IMR-90 (cell line): ENCODE results near the gene FBXL4. TPM values are rescaled to one million over a fixed set of nuclear protein-coding genes. Genes with fewer than 3 reads are reported as not detected.

Experiments used
- ATAC-seq: fragments of 200-7000 bp; cut with Tn5 transposase; 2 replicates; pipeline ENCODE4 v1.9.1; 2020; ENCODE audit warnings: low read depth, mild to moderate bottlenecking, moderate library complexity
- BruUV-seq: library from RNA; stranded (reverse); fragments of 400-500 nt; replicated peaks from 2 replicates; lab custom pipeline; 2021; lab: Mats Ljungman, UMichigan
- CTCF ChIA-PET: fragments of 300-600 bp; formaldehyde crosslinking; extraction: SDS; loops from one replicate; lab custom pipeline; 2021; ENCODE audit warnings: antibody characterized with exemption; lab: Yijun Ruan, JAX
- POLR2A ChIA-PET: fragments of 300-600 bp; sonication (Branson Sonifier 250); formaldehyde crosslinking; loops from one replicate; lab custom pipeline; 2022; ENCODE audit warnings: antibody characterized with exemption; ENCODE audit not compliant: unreplicated experiment; lab: Charles Lee
- DNase-seq: peaks from one replicate; pipeline ENCODE4 v3.0.0; 2013
- H2AFZ ChIP-seq: replicated peaks from 2 replicates; pipeline ENCODE3; 2013; ENCODE audit warnings: low read length, mild to moderate bottlenecking; ENCODE audit not compliant: poor library complexity
- H2AK5ac ChIP-seq: 2 replicates; pipeline ENCODE4 v1.6.1; 2013; ENCODE audit warnings: low read depth, low read length, inconsistent platforms
- H2AK9ac ChIP-seq: replicated peaks from 2 replicates; pipeline ENCODE3; 2013; ENCODE audit warnings: mild to moderate bottlenecking, low read depth, low read length, moderate library complexity; ENCODE audit not compliant: poor library complexity
- H2BK120ac ChIP-seq: 2 replicates; pipeline ENCODE4 v1.6.1; 2013; ENCODE audit warnings: low read depth, low read length, inconsistent platforms
- H2BK15ac ChIP-seq: 3 replicates; pipeline ENCODE4 v1.6.1; 2013; ENCODE audit warnings: low read depth, low read length, inconsistent platforms
- H2BK20ac ChIP-seq: 2 replicates; pipeline ENCODE4 v1.6.1; 2013; ENCODE audit warnings: low read depth, mild to moderate bottlenecking, inconsistent platforms, low read length, moderate library complexity
- H2BK5ac ChIP-seq: 2 replicates; pipeline ENCODE4 v1.6.1; 2013; ENCODE audit warnings: mild to moderate bottlenecking, low read depth, low read length, inconsistent platforms; ENCODE audit not compliant: poor library complexity, severe bottlenecking
- H3K14ac ChIP-seq: replicated peaks from 2 replicates; pipeline ENCODE4 v1.6.1; 2013; ENCODE audit warnings: low read depth, low read length, inconsistent platforms
- H3K18ac ChIP-seq: 2 replicates; pipeline ENCODE4 v1.6.1; 2013; ENCODE audit warnings: low read depth, low read length, control low read depth
- H3K23ac ChIP-seq: 2 replicates; pipeline ENCODE4 v1.6.1; 2013; ENCODE audit warnings: low read depth, low read length, inconsistent platforms
- H3K27ac ChIP-seq: 2 replicates; pipeline ENCODE4 v1.5.1; 2013; ENCODE audit warnings: mild to moderate bottlenecking, control low read depth, low read length; ENCODE audit not compliant: insufficient read depth
- H3K27me3 ChIP-seq: 2 replicates; pipeline ENCODE4 v1.6.1; 2013; ENCODE audit warnings: low read length; ENCODE audit not compliant: control insufficient read depth, insufficient read depth
- H3K36me3 ChIP-seq: 2 replicates; pipeline ENCODE4 v1.6.1; 2013; ENCODE audit warnings: low read length, mixed read lengths; ENCODE audit not compliant: control insufficient read depth, insufficient read depth
- H3K4ac ChIP-seq: 2 replicates; pipeline ENCODE4 v1.6.1; 2013; ENCODE audit warnings: low read depth, low read length, inconsistent platforms
- H3K4me1 ChIP-seq: 2 replicates; pipeline ENCODE4 v1.6.1; 2013; ENCODE audit warnings: low read length, mixed read lengths; ENCODE audit not compliant: control insufficient read depth, insufficient read depth
- H3K4me2 ChIP-seq: 2 replicates; pipeline ENCODE4 v1.6.1; 2013; ENCODE audit warnings: low read depth, mild to moderate bottlenecking, control low read depth, low read length, moderate library complexity
- H3K4me3 ChIP-seq: 2 replicates; pipeline ENCODE4 v1.5.1; 2013; ENCODE audit warnings: low read depth, mild to moderate bottlenecking, control low read depth, low read length, moderate library complexity; ENCODE audit not compliant: insufficient read depth
- H3K56ac ChIP-seq: 2 replicates; pipeline ENCODE4 v1.6.1; 2013; ENCODE audit warnings: low read length, inconsistent platforms; ENCODE audit not compliant: insufficient read depth; ENCODE audit errors: extremely low read depth
- H3K79me1 ChIP-seq, 2 experiments: 2 replicates each; pipeline ENCODE4 v1.6.1; 2013; ENCODE audit warnings: low read length in 2 of 2, inconsistent platforms in 1 of 2, low read depth in 1 of 2
- H3K9ac ChIP-seq: 2 replicates; pipeline ENCODE4 v1.6.1; 2013; ENCODE audit warnings: low read depth, low read length, control low read depth
- H3K9me1 ChIP-seq: 2 replicates; pipeline ENCODE4 v1.6.1; 2013; ENCODE audit warnings: low read length, inconsistent platforms; ENCODE audit not compliant: insufficient read depth
- H3K9me3 ChIP-seq: 2 replicates; pipeline ENCODE4 v1.6.1; 2013; ENCODE audit warnings: low read length; ENCODE audit not compliant: control insufficient read depth, insufficient read depth
- H4K20me1 ChIP-seq: 2 replicates; pipeline ENCODE4 v1.6.1; 2013; ENCODE audit warnings: low read length, inconsistent platforms; ENCODE audit not compliant: insufficient read depth
- H4K5ac ChIP-seq: 2 replicates; pipeline ENCODE4 v1.6.1; 2013; ENCODE audit warnings: mild to moderate bottlenecking, low read depth, low read length, control low read depth
- H4K8ac ChIP-seq, 2 experiments: 2 replicates each; pipeline ENCODE4 v1.6.1; 2013; ENCODE audit warnings: low read depth in 2 of 2, low read length in 2 of 2, control low read depth in 1 of 2, inconsistent platforms in 1 of 2
- H4K91ac ChIP-seq: 2 replicates; pipeline ENCODE4 v1.6.1; 2013; ENCODE audit warnings: low read depth, low read length, inconsistent platforms; ENCODE audit not compliant: insufficient read depth
- BHLHE40 ChIP-seq: fragments of 150-350 bp; IDR thresholded peaks from 2 replicates; pipeline ENCODE4 v1.6.1; 2016; ENCODE audit warnings: mild to moderate bottlenecking, low read depth, low read length
- CEBPB ChIP-seq: IDR thresholded peaks from 2 replicates; pipeline ENCODE4 v1.6.1; 2012; ENCODE audit warnings: low read depth, low read length, improper control_type of control experiment
- FOS ChIP-seq: fragments of 150-350 bp; IDR thresholded peaks from 2 replicates; pipeline ENCODE4 v1.6.1; 2016; ENCODE audit warnings: low read depth, low read length
- MAFK ChIP-seq: IDR thresholded peaks from 2 replicates; pipeline ENCODE4 v1.6.1; 2012; ENCODE audit warnings: low read depth, low read length, improper control_type of control experiment
- MXI1 ChIP-seq: IDR thresholded peaks from 2 replicates; pipeline ENCODE4 v1.6.1; 2012; ENCODE audit warnings: low read depth, mild to moderate bottlenecking, low read length, moderate library complexity, borderline replicate concordance
- NFE2L2 ChIP-seq: fragments of 150-350 bp; IDR thresholded peaks from 2 replicates; pipeline ENCODE4 v1.6.1; 2016; ENCODE audit warnings: low read depth, mild to moderate bottlenecking, low read length
- POLR2A ChIP-seq: IDR thresholded peaks from 2 replicates; pipeline ENCODE4 v1.6.1; 2012; ENCODE audit warnings: mild to moderate bottlenecking, low read depth, low read length
- RAD21 ChIP-seq: IDR thresholded peaks from 2 replicates; pipeline ENCODE4 v1.6.1; 2012; ENCODE audit warnings: low read length, improper control_type of control experiment
- RCOR1 ChIP-seq: IDR thresholded peaks from 2 replicates; pipeline ENCODE4 v1.6.1; 2012; ENCODE audit warnings: mild to moderate bottlenecking, low read length, improper control_type of control experiment; ENCODE audit not compliant: insufficient replicate concordance
- SMC3 ChIP-seq: fragments of 150-350 bp; IDR thresholded peaks from 2 replicates; pipeline ENCODE4 v1.6.1; 2016; ENCODE audit warnings: low read depth, mild to moderate bottlenecking, antibody characterized with exemption, low read length, moderate library complexity
- WGBS, 2 experiments: methylation state at CpG; one replicate each; pipeline versions ENCODE4 v1.1.5 to v1.1.7; 2013; ENCODE audit warnings: missing lambda C conversion rate in 2 of 2; ENCODE audit not compliant: insufficient read length in 1 of 2; ENCODE audit errors: extremely low coverage in 2 of 2; 5-methylcytosine and 5-hydroxymethylcytosine counted together
- dilution Hi-C: fragments of 300-500 bp; cut with HindIII; formaldehyde crosslinking; loops from one replicate; pipeline ENCODE4 v1.14.3; 2018; ENCODE audit warnings: low sequenced_read_pairs; ENCODE audit not compliant: unreplicated experiment
- in situ Hi-C: fragments of 300-500 bp; cut with MboI; formaldehyde crosslinking; loops from 3 replicates; pipeline ENCODE4 v1.14.3; 2019; ENCODE audit warnings: low sequenced_read_pairs, inconsistent platforms, mixed read lengths
- intact Hi-C: fragments of 100-400 bp; cut with micrococcal nuclease; formaldehyde crosslinking; loops from 2 replicates; pipeline ENCODE4 v1.10.0; 2022
- polyA plus RNA-seq, 3 experiments: library from polyadenylated mRNA; depleted of rRNA; stranded (reverse); fragments of >200 nt; gene quantifications; 2 replicates each; pipeline ENCODE4 v1.2.3, GENCODE V29; 2012; ENCODE audit warnings: low replicate concordance in 1 of 3
- total RNA-seq: library from RNA; depleted of rRNA; stranded (reverse); fragments of >200 nt; gene quantifications from 2 replicates; pipeline ENCODE4 v1.2.3, GENCODE V29; 2012

The FBXL4 gene
- total and polyA plus RNA-seq, 2 of the 4 experiments (the other 2 are of a cell fraction): 7.8 to 17.6 TPM

GRCh38 chr6:98981473-98981872 is 33.7 kb upstream of the FBXL4 start:
- Histone ChIP-seq H3K9ac (no peak overlapping the region), H4K8ac (no peak overlapping the region), H2BK20ac (no peak overlapping the region), H2AK5ac (no peak overlapping the region), H3K79me1 (no peaks in the 10 kb centered on the region), H3K4me1 (no peaks in the 10 kb centered on the region), H2BK15ac (no peak overlapping the region), H4K91ac (no peak overlapping the region), H3K27me3 (no peaks in the 10 kb centered on the region; the same call in 1 of the 2 replicates), H3K9me1 (no peaks in the 10 kb centered on the region), H2AK9ac (no peak overlapping the region), H3K36me3 (no peaks in the 10 kb centered on the region), H4K5ac (no peak overlapping the region), H4K20me1 (no peaks in the 10 kb centered on the region), H2BK5ac (no peak overlapping the region), H3K14ac (no peak overlapping the region), H3K18ac (no peak overlapping the region), H3K9me3 (no peaks in the 10 kb centered on the region), H2AFZ (no peak overlapping the region), H3K56ac (no peak overlapping the region), H3K23ac (no peak overlapping the region), H3K4me2 (no peak overlapping the region), H3K27ac (no peak overlapping the region), H3K4me3 (no peak overlapping the region), H3K4ac (no peak overlapping the region), H2BK120ac (no peak overlapping the region)
- ChIA-PET CTCF (interaction anchor here (0.6 kb wide), 2 partner anchors 18 to 57 kb away, joined by 3 read pairs; no protein-coding TSS in a partner anchor), POLR2A (no interaction called here)
- ATAC-seq (no peak), DNase-seq (no peak)
- dilution Hi-C loops: no loop called here
- no CpG with 5 or more reads among the region's 1 CpG for WGBS, 2 experiments
- intact Hi-C loops: no loop called here
- TF ChIP-seq NFE2L2: no peak
- TF ChIP-seq MXI1: no peak
- no peak for TF ChIP-seq FOS
- no peak for TF ChIP-seq BHLHE40
- no peak for TF ChIP-seq SMC3
- TF ChIP-seq RCOR1: no peak
- TF ChIP-seq MAFK: no peak
- TF ChIP-seq CEBPB: no peak
- no peak for TF ChIP-seq POLR2A
- TF ChIP-seq RAD21: no peak
- no TSS peak for BruUV-seq
- in situ Hi-C loops: no loop called here
